HL-60/S4 treated with phorbol 12-myristate 13-acetate at 8.2 ng/mL for 4 days and 3 days (cell line): ENCODE results near the gene ELMO3.

Source experiments
- in situ Hi-C: fragments of 300-500 bp; cut with MboI; formaldehyde crosslinking; loops from 2 replicates; pipeline ENCODE4 v1.15.0; 2022; ENCODE audit warnings: low sequenced_read_pairs

The ELMO3 gene

DNA sequence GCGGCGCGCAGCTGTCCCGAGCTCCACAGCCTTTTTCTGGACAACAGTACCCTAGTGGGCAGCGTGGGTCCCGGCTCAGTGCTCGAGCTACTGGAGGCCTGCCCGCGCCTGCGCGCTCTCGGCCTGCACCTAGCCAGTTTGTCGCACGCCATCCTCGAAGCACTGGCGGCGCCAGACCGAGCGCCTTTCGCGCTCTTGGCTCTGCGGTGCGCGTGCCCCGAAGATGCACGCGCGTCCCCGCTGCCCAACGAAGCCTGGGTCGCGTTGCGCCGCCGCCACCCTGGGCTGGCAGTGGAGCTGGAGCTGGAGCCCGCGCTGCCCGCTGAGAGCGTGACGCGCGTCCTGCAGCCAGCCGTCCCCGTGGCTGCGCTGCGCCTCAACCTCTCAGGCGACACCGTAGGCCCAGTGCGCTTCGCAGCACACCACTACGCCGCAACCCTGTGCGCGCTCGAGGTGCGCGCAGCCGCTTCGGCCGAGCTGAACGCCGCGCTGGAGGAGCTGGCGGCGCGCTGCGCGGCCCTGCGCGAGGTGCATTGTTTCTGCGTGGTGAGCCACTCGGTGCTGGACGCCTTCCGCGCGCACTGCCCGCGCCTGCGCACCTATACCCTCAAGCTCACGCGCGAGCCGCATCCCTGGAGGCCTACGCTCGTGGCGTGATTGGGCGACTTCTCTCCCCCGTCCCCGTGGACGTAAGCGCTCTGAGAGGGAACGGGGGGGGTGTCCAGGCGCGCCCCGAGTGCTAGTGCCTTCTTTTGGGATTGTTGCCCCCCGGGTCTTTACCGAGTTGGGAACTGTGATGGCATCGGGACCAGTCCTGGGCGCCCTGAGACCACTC, 35.5 kb upstream of the ELMO3 start:
- in situ Hi-C loops = no loop called here

DNA sequence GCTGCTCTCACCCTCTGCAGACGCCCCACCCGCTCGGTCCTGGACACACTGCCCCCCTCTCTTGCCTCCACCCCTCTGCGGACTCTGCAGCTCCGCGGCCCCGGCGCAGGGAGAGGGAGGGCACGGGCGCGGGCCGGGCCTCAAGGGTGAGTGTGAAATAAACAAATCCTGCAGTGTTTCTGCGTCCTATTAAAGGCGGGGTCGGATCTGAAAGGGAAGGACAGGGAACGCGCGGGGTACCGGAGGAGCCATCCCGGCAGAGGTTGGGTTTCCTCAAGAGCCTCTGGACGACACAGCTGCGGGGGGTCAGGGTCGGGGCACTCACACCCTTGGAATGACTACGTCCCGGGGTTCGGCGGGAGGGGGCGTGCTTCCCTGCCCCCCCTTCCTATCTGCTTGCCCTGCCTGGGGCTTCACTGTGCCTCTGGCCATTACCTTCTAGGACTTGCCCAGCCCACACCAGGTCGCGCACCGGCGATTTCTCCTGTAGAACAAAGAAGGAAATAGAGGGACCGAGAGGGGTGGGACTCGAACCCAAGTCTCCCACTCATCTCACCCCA, 34.9 kb upstream of the ELMO3 start:
- in situ Hi-C loops = no loop called here

DNA sequence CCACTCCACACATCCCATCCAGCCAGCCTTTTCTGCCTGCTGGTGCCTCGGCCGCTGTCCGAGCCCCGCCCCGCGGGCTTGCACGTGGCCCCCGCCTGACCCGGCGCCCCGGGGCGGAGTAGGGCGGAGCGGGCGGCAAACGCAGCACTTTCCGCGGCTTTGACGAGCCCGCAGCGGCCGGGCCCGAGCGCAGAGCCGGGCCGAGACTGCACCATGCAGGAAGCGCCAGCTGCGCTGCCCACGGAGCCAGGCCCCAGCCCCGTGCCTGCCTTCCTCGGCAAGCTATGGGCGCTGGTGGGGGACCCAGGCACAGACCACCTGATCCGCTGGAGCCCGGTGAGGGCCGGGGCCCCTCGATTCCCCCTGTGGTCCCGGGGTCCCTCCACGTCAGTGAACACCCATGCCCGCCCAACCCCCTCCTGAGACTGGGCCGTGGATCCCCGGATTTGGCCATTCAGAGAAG, 34.3 kb upstream of the ELMO3 start, which contains the start of gene HSF4:
TSS of gene HSF4 (plus strand) at position 147 of the 463 bp plus-strand sequence. CDS start at position 214, 67 bp downstream.
- in situ Hi-C loops = no loop called here

DNA sequence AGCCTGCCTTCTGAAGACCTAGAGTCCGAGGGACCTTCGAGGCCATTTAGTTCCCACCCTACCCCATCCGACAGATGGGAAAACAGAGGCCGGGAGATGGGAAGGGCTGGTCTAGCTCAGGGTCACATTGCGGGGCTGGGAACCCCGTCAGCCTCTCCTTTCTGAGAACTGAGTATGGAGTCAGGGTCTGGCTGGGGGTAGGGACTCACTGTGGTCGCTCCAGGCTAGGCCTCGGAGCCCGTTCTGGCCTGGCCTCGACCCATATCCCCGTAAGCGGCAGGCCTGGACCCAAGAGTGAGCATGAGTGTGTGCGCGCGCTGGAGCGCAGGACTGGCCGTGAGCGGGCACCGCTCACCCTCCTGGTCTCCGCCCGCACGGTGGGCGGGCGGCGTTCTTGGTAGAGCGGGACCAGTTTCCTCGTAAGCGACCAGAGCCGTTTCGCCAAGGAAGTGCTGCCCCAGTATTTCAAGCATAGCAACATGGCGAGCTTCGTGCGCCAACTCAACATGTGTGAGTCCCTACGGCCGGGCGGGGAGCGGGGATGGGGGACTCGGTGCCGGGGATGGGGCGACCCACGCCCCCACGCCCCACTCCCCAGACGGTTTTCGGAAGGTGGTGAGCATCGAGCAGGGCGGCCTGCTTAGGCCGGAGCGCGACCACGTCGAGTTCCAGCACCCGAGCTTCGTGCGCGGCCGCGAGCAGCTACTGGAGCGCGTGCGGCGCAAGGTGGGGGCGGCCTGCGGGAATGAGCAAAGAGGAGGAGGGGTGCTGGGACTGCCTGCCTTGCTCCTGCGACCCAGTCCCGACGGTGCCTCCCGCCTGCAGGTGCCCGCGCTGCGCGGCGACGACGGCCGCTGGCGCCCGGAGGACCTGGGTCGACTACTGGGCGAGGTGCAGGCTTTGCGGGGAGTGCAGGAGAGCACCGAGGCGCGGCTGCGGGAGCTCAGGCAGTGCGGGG, 33.5 kb upstream of the ELMO3 start:
- in situ Hi-C loops = no loop called here

DNA sequence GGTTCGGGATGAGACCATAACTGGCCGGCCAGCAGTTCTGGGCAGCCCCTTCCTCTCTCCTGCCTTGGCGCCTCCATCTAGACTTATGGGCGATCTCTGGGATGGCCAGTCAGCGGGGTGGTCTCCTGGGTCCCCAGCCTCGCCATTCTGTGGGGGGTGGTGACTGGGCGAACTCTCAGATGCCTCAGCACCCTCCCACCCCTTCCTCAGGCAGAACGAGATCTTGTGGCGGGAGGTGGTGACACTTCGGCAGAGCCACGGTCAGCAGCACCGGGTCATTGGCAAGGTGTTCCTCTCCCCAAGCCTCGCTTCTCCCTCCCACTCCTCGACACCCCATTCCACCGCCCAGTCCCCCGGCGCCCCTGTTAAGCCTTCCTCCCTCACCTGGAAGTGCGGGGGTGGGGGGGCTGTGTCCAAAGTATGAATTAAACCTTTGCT, 32.8 kb upstream of the ELMO3 start:
- in situ Hi-C loops = no loop called here

- in situ Hi-C loops = no loop called here
Observed at GRCh38 chr16:67166598-67167168, 32.2 kb upstream of the ELMO3 start.

- in situ Hi-C loops = no loop called here
Observed at GRCh38 chr16:67167588-67167987, 31.3 kb upstream of the ELMO3 start.

GRCh38 chr16:67169011-67169451, 29.9 kb upstream of the ELMO3 start:
- in situ Hi-C loops = no loop called here

- in situ Hi-C loops = no loop called here
Observed at GRCh38 chr16:67169642-67170167, 29.2 kb upstream of the ELMO3 start.

GRCh38 chr16:67170168-67170948, 28.6 kb upstream of the ELMO3 start, which contains the start of gene NOL3:
TSS of gene NOL3 (plus strand) at chr16:67170538.
- in situ Hi-C loops = no loop called here

- in situ Hi-C loops = no loop called here
Observed at GRCh38 chr16:67170949-67171649, 27.8 kb upstream of the ELMO3 start.

GRCh38 chr16:67173323-67173722, 25.6 kb upstream of the ELMO3 start:
- in situ Hi-C loops = no loop called here

DNA sequence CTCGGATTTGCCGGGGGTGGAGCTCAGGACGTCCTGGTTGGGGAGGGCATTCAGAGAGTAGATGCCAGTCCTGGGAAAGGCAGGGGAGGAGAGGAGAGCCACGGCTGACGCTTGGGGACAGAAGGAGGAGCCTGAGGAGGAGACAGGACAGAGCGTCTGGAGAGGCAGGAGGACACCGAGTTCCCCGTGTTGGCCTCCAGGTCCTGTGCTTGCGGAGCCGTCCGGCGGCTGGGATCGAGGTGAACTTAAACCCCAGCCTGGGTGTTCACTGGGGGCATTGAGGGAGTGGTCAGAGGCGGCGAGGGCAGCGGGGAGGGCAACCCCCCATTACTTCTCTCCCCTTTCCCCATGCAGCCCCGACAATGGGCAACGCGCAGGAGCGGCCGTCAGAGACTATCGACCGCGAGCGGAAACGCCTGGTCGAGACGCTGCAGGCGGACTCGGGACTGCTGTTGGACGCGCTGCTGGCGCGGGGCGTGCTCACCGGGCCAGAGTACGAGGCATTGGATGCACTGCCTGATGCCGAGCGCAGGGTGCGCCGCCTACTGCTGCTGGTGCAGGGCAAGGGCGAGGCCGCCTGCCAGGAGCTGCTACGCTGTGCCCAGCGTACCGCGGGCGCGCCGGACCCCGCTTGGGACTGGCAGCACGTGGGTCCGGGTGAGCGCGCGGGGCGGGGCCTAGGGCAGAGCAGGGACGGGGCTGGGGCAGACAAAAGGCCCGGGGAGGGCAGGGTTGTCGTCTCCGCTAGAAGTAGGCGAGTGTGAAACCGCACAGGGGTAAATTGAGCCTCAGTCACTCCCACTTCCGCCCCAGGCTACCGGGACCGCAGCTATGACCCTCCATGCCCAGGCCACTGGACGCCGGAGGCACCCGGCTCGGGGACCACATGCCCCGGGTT, 24.9 kb upstream of the ELMO3 start:
- in situ Hi-C loops = no loop called here

DNA sequence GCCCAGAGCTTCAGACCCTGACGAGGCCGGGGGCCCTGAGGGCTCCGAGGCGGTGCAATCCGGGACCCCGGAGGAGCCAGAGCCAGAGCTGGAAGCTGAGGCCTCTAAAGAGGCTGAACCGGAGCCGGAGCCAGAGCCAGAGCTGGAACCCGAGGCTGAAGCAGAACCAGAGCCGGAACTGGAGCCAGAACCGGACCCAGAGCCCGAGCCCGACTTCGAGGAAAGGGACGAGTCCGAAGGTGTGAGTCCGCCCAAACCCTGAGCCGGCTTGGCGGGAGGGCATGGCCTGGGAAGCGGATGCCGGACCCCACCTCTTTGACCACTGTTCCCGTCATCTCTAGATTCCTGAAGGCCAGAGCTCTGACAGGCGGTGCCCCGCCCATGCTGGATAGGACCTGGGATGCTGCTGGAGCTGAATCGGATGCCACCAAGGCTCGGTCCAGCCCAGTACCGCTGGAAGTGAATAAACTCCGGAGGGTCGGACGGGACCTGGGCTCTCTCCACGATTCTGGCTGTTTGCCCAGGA, 24.2 kb upstream of the ELMO3 start:
- in situ Hi-C loops = no loop called here

- in situ Hi-C loops = no loop called here
Observed at GRCh38 chr16:67176662-67177061, 22.3 kb upstream of the ELMO3 start.

DNA sequence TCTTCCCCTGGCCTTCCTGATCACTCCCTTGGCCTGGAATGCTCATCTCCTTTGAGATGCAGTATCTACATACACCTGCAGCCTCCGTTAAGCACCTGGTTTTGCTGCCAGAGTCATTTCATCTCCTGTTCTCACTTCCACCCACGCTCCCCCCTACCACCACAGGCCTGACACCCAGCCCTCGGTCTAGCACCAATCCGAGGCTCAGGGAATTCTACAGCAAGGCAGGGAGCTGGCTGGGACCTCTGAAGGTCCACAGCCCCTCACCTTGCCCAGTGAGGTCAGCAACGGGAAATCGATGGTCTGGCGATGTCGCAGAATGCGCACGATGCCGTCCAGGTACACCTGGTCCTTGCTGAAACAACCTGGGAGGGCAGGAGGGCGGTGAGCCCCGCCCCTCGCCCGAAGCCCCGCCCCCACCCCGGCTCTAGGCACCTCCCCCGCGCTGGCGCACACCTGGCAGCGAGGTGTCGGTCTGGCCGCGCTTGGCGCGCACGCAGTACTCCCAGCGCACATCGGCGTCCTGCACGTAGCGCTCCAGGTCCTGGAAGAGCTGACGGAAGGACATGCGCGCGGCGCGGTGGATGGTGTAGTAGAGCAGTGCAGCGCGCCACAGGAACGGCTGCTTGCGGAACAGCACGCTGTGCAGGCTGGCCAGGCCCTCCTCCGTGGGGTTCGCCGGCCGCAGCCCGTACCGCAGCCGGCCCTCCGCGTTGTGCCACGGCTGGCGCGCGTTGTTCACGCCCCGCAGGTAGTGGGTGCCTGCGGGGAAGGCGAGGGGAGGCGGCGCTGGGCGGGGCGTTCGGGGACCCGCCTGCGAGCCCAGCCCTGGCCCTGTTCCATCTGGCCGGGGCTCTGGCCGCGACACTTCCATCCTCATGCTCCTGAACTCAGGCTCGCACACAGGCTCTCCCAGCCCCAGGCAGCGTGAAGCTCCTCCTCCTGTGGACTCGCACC, 20.9 kb upstream of the ELMO3 start:
- in situ Hi-C loops = no loop called here
